ENCODE data around the gene DHX15.

Gene DHX15

GRCh38 chr4:24584211-24584850 is at the start of gene DHX15:
Gene DHX15, minus strand, starts transcription at chr4:24584554. Its CDS starts 161 bp downstream, at chr4:24584393.
- H3K4me3 ChIP-seq (ENCODE audit: low read length), result peak within 1 kb of the TSS; percentile 96
- TF ChIP-seq CTCF (conservative IDR thresholded peaks at IDR 0.05; ENCODE audit: low read length), result no peak
- peak; percentile 97 for DNase-seq (ENCODE audit: low read depth)

- TF ChIP-seq CTCF (conservative IDR thresholded peaks at IDR 0.05; ENCODE audit: low read length), result no peak
These were observed 47.7 kb upstream of the DHX15 start for GRCh38 chr4:24632011-24632410.

GRCh38 chr4:24630937-24631336 is 46.6 kb upstream of the DHX15 start:
- DNase-seq (ENCODE audit: low read depth), result no peak
- no peak overlapping the region for H3K4me3 ChIP-seq (ENCODE audit: low read length)
- no peak for TF ChIP-seq CTCF (conservative IDR thresholded peaks at IDR 0.05; ENCODE audit: low read length)

More at GRCh38 chr4:24632011-24632410, 47.7 kb upstream of the DHX15 start:
- DNase-seq (ENCODE audit: low read depth), result no peak
- H3K4me3 ChIP-seq (ENCODE audit: low read length), result no peak overlapping the region

- TF ChIP-seq CTCF (conservative IDR thresholded peaks at IDR 0.05; ENCODE audit: low read length), result no peak
- no peak overlapping the region for H3K4me3 ChIP-seq (ENCODE audit: low read length)
- no peak for DNase-seq (ENCODE audit: low read depth)
These were observed 40.7 kb upstream of the DHX15 start for GRCh38 chr4:24625091-24625490.

- no peak for DNase-seq (ENCODE audit: low read depth)
- H3K4me3 ChIP-seq (ENCODE audit: low read length), result no peak overlapping the region
- TF ChIP-seq CTCF (conservative IDR thresholded peaks at IDR 0.05; ENCODE audit: low read length), result no peak
These were observed 40.0 kb upstream of the DHX15 start for GRCh38 chr4:24624381-24624780.

GRCh38 chr4:24622146-24622834 is 37.9 kb upstream of the DHX15 start:
- no peak for DNase-seq (ENCODE audit: low read depth)

More at GRCh38 chr4:24622146-24622834, 37.9 kb upstream of the DHX15 start:
- no peak for TF ChIP-seq CTCF (conservative IDR thresholded peaks at IDR 0.05; ENCODE audit: low read length)
- no peak overlapping the region for H3K4me3 ChIP-seq (ENCODE audit: low read length)
